ENCODE data around the gene C15orf39.

DNA sequence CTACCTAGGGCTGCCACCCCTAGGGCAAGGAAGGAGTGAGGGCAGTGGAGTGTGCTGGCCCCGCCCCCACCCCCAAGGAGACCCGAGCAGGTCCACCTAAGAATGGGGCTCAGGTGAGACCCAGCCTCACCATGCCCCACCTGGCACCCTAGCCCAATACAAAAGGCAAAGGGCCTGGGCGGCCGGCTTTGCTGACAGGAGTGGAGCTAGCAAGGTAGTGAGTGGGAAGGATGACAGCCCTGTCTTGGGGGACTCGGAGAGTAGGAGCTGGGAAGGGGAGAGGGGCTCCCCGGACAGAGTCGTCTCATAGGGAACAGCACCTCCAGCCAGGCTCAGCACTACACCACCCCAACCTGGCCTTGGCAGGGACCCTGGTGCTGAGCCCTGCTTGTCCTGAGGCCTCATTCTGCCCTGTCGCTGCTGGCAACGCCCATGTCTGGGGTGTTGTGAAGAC is 12.1 kb downstream of the C15orf39 start:
- TF ChIP-seq ZFX (IDR thresholded peaks at IDR 0.05; ENCODE audit: borderline replicate concordance), result no peak
- TF ChIP-seq, protein P1, sequence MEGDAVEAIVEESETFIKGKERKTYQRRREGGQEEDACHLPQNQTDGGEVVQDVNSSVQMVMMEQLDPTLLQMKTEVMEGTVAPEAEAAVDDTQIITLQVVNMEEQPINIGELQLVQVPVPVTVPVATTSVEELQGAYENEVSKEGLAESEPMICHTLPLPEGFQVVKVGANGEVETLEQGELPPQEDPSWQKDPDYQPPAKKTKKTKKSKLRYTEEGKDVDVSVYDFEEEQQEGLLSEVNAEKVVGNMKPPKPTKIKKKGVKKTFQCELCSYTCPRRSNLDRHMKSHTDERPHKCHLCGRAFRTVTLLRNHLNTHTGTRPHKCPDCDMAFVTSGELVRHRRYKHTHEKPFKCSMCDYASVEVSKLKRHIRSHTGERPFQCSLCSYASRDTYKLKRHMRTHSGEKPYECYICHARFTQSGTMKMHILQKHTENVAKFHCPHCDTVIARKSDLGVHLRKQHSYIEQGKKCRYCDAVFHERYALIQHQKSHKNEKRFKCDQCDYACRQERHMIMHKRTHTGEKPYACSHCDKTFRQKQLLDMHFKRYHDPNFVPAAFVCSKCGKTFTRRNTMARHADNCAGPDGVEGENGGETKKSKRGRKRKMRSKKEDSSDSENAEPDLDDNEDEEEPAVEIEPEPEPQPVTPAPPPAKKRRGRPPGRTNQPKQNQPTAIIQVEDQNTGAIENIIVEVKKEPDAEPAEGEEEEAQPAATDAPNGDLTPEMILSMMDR (IDR thresholded peaks at IDR 0.05), result no peak
